HCT116 (cell line): ENCODE results near the gene RBM39. TPM values are rescaled to one million over a fixed set of nuclear protein-coding genes. Genes with fewer than 3 reads are reported as not detected.

Experiments
- ATAC-seq: fragments of 200-7000 bp; cut with Tn5 transposase; 2 replicates; pipeline ENCODE4 v1.9.1; 2020; ENCODE audit warnings: mild to moderate bottlenecking, moderate library complexity
- BruUV-seq: library from RNA; stranded (reverse); fragments of 400-500 nt; replicated peaks from 2 replicates; lab custom pipeline; 2021; lab: Mats Ljungman, UMichigan
- CTCF ChIA-PET: fragments of 300-600 bp; sonication (Branson Sonifier 250); formaldehyde crosslinking; loops from one replicate; lab custom pipeline; 2021; ENCODE audit warnings: antibody characterized with exemption; lab: Charles Lee
- POLR2A ChIA-PET: fragments of 300-600, 350-600 bp; sonication (Branson Sonifier 250); formaldehyde crosslinking; loops from one replicate; lab custom pipeline; 2021; ENCODE audit warnings: antibody characterized with exemption; lab: Charles Lee
- RAD21 ChIA-PET, 2 experiments: fragments of 300-600 bp; sonication (Branson Sonifier 250); formaldehyde crosslinking; loops; one replicate each; lab custom pipeline; 2023; ENCODE audit warnings: low total read pairs in 2 of 2; ENCODE audit not compliant: uncharacterized antibody in 2 of 2, unreplicated experiment in 2 of 2, low non-redundant PET in 1 of 2; lab: Charles Lee
- DNase-seq: peaks from one replicate; pipeline ENCODE4 v3.0.0-alpha.2; 2010; ENCODE audit warnings: low read depth, low spot score
- H2AFZ ChIP-seq: fragments of 200-600 bp; shearing (Covaris generic), sonication (generic); 2 replicates; pipeline ENCODE4 v1.6.1; 2017; ENCODE audit warnings: low read depth, mixed run types, mixed read lengths, antibody characterized with exemption, low read length; ENCODE audit not compliant: poor library complexity, severe bottlenecking
- H3K27ac ChIP-seq: 2 replicates; pipeline ENCODE4 v1.5.1; 2012; ENCODE audit warnings: low read depth, low read length
- H3K27me3 ChIP-seq: fragments of 200-600 bp; sonication (generic); 2 replicates; pipeline ENCODE4 v1.6.1; 2016; ENCODE audit warnings: mixed run types, low read length, mixed read lengths; ENCODE audit not compliant: insufficient read depth
- H3K36me3 ChIP-seq, 2 experiments: fragments of 200-500 bp in 1 of 2; fragments of 200-600 bp in 1 of 2; sonication (Bioruptor generic) in 1 of 2; sonication (generic) in 1 of 2; 2 replicates each; pipeline versions ENCODE4 v1.5.1 to v1.6.1; 2014 to 2016; ENCODE audit warnings: low read length in 2 of 2, inconsistent platforms in 1 of 2, mixed read lengths in 1 of 2, mixed run types in 1 of 2; ENCODE audit not compliant: insufficient read depth in 2 of 2, control insufficient read depth in 1 of 2
- H3K4me1 ChIP-seq, 2 experiments: fragments of 200-600 bp in 1 of 2; sonication (generic) in 1 of 2; 2 replicates each; pipeline versions ENCODE4 v1.5.1 to v1.6.1; 2012 to 2017; ENCODE audit warnings: low read length in 2 of 2, inconsistent platforms in 1 of 2, mild to moderate bottlenecking in 1 of 2, mixed read lengths in 1 of 2, mixed run types in 1 of 2, moderate library complexity in 1 of 2; ENCODE audit not compliant: insufficient read depth in 2 of 2, control insufficient read depth in 1 of 2
- H3K4me2 ChIP-seq: fragments of 200-600 bp; sonication (generic); 2 replicates; pipeline ENCODE4 v1.6.1; 2017; ENCODE audit warnings: mixed run types, low read length, mixed read lengths
- H3K4me3 ChIP-seq, 2 experiments: fragments of 200-600 bp in 1 of 2; sonication (generic) in 1 of 2; replicated peaks in 1 of 2; 2 replicates each; pipeline ENCODE4 v1.5.1; 2011 to 2016; ENCODE audit warnings: low read length in 2 of 2, control low read depth in 1 of 2, low read depth in 1 of 2, mild to moderate bottlenecking in 1 of 2, mixed read lengths in 1 of 2, mixed run types in 1 of 2
- H3K79me2 ChIP-seq: fragments of 200-600 bp; sonication (generic); 2 replicates; pipeline ENCODE4 v1.6.1; 2017; ENCODE audit warnings: mild to moderate bottlenecking, mixed run types, low read length, moderate library complexity, mixed read lengths; ENCODE audit not compliant: insufficient read depth
- H3K9ac ChIP-seq: fragments of 200-600 bp; sonication (generic); 2 replicates; pipeline ENCODE4 v1.6.1; 2016; ENCODE audit warnings: low read length, mixed read lengths
- H3K9me2 ChIP-seq: fragments of 200-600 bp; sonication (generic), shearing (Covaris generic); 2 replicates; pipeline ENCODE4 v1.6.1; 2017; ENCODE audit warnings: mixed run types, mild to moderate bottlenecking, moderate library complexity; ENCODE audit not compliant: insufficient read depth
- H3K9me3 ChIP-seq, 2 experiments: fragments of 200-500 bp in 1 of 2; fragments of 200-600 bp in 1 of 2; sonication (Bioruptor generic) in 1 of 2; sonication (generic) in 1 of 2; 2 replicates each; pipeline ENCODE4 v1.6.1; 2014 to 2017; ENCODE audit warnings: low read length in 2 of 2, mixed read lengths in 2 of 2, inconsistent platforms in 1 of 2, low read depth in 1 of 2, mild to moderate bottlenecking in 1 of 2, mixed run types in 1 of 2, moderate library complexity in 1 of 2; ENCODE audit not compliant: control insufficient read depth in 1 of 2, insufficient read depth in 1 of 2
- H4K20me1 ChIP-seq: fragments of 200-600 bp; sonication (generic), shearing (Covaris generic); 2 replicates; pipeline ENCODE4 v1.6.1; 2017; ENCODE audit warnings: mixed run types, mild to moderate bottlenecking, moderate library complexity; ENCODE audit not compliant: insufficient read depth
- ATF3 ChIP-seq: IDR thresholded peaks from 2 replicates; pipeline ENCODE4 v1.6.1; 2012
- CBX3 ChIP-seq: IDR thresholded peaks from 2 replicates; pipeline ENCODE4 v1.6.1; 2012; ENCODE audit warnings: low read depth
- CEBPB ChIP-seq: IDR thresholded peaks from 2 replicates; pipeline ENCODE4 v1.6.1; 2012; ENCODE audit warnings: low read depth
- CTCF ChIP-seq, 3 experiments: fragments of 200-600 bp in 1 of 3; sonication (generic) in 1 of 3; IDR thresholded peaks in 2 of 3; conservative IDR thresholded peaks in 1 of 3; 2 replicates each; pipeline ENCODE4 v1.5.1; 2012 to 2017; ENCODE audit warnings: low read depth in 2 of 3, low read length in 2 of 3, antibody characterized with exemption in 1 of 3, borderline replicate concordance in 1 of 3, control low read depth in 1 of 3, mild to moderate bottlenecking in 1 of 3, mixed read lengths in 1 of 3, mixed run types in 1 of 3, moderate library complexity in 1 of 3; ENCODE audit not compliant: insufficient read depth in 1 of 3
- EGR1 ChIP-seq: IDR thresholded peaks from 2 replicates; pipeline ENCODE4 v1.6.1; 2012; ENCODE audit warnings: low read depth
- ELF1 ChIP-seq: IDR thresholded peaks from 2 replicates; pipeline ENCODE4 v1.6.1; 2012; ENCODE audit warnings: low read depth, borderline replicate concordance
- EZH2phosphoT487 ChIP-seq: fragments of 200-600 bp; IDR thresholded peaks from 2 replicates; pipeline ENCODE4 v1.6.1; 2018; ENCODE audit warnings: antibody characterized with exemption, borderline replicate concordance
- FOSL1 ChIP-seq: IDR thresholded peaks from 2 replicates; pipeline ENCODE4 v1.6.1; 2012; ENCODE audit warnings: low read depth
- JUND ChIP-seq: IDR thresholded peaks from 2 replicates; pipeline ENCODE4 v1.6.1; 2012
- MAX ChIP-seq: IDR thresholded peaks from 2 replicates; pipeline ENCODE4 v1.6.1; 2012
- POLR2AphosphoS5 ChIP-seq: IDR thresholded peaks from 2 replicates; pipeline ENCODE4 v1.6.1; 2011; ENCODE audit warnings: mild to moderate bottlenecking, low read depth, low read length, moderate library complexity
- SIN3A ChIP-seq: IDR thresholded peaks from 2 replicates; pipeline ENCODE4 v1.6.1; 2012; ENCODE audit warnings: low read depth
- SP1 ChIP-seq: IDR thresholded peaks from 2 replicates; pipeline ENCODE4 v1.6.1; 2012; ENCODE audit warnings: low read depth
- SRF ChIP-seq: IDR thresholded peaks from 2 replicates; pipeline ENCODE4 v1.6.1; 2012; ENCODE audit warnings: low read depth
- YY1 ChIP-seq: IDR thresholded peaks from 2 replicates; pipeline ENCODE4 v1.6.1; 2011; ENCODE audit warnings: low read length, low read depth, moderate library complexity, mild to moderate bottlenecking; ENCODE audit not compliant: insufficient replicate concordance; ENCODE audit errors: extremely low read depth
- ZFX ChIP-seq: fragments of 450-650 bp; IDR thresholded peaks from 2 replicates; pipeline ENCODE4 v1.6.1; 2017
- ZNF274 ChIP-seq: fragments of 200-500 bp; sonication (Bioruptor generic); IDR thresholded peaks from 2 replicates; pipeline ENCODE4 v1.6.1; 2014; ENCODE audit warnings: mild to moderate bottlenecking, low read depth, low read length, inconsistent platforms
- intact Hi-C: fragments of 100-400 bp; cut with micrococcal nuclease; formaldehyde crosslinking; loops from 2 replicates; pipeline ENCODE4 v1.10.0; 2022
- total RNA-seq: library from RNA; stranded (reverse); gene quantifications from one replicate; pipeline ENCODE4 v1.2.1, GENCODE V29; 2021; ENCODE audit not compliant: unreplicated experiment

Gene RBM39
- total RNA-seq, 1 experiment from 2014 or later: 234 TPM

- intact Hi-C loops: no loop called here
- H3K9me3 ChIP-seq: no peaks in the 10 kb centered on the region
- no TSS peak for BruUV-seq
- H4K20me1 ChIP-seq: no peaks in the 10 kb centered on the region
- DNase-seq: no peak
- H3K4me1 ChIP-seq: no peaks in the 10 kb centered on the region
- H2AFZ ChIP-seq: no peak overlapping the region
- H3K4me3 ChIP-seq: no peak overlapping the region
- no peaks in the 10 kb centered on the region for H3K79me2 ChIP-seq
- H3K27ac ChIP-seq: no peak overlapping the region
- CTCF ChIA-PET: interaction anchor here (0.6 kb wide), 1 partner anchor 85 kb away, joined by 3 read pairs; no protein-coding TSS in a partner anchor
- RAD21 ChIA-PET: no interaction called here
- POLR2A ChIA-PET: interaction anchor here (0.7 kb wide), 1 partner anchor 52 kb away, joined by 3 read pairs; no protein-coding TSS in a partner anchor
- H3K9me2 ChIP-seq: no peaks in the 10 kb centered on the region
- H3K36me3 ChIP-seq: peaks cover 8 to 21% of the 10 kb centered on the region in 2 experiments; a peak in 3 of 4 replicates
- H3K4me2 ChIP-seq: no peak overlapping the region
- ATAC-seq: no peak
- TF ChIP-seq ZFX: no peak
- TF ChIP-seq CBX3: no peak
- TF ChIP-seq EZH2phosphoT487: no peak
- TF ChIP-seq SP1: no peak
- TF ChIP-seq ATF3: no peak
- no peak for TF ChIP-seq CTCF (IDR thresholded peaks at IDR 0.05 in 2 of 3, conservative IDR thresholded peaks at IDR 0.05 in 1 of 3; ENCODE audit: borderline replicate concordance in 1 of 3, insufficient read depth in 1 of 3, low read depth in 2 of 3, low read length in 2 of 3)
- TF ChIP-seq POLR2AphosphoS5: no peak
- TF ChIP-seq ZNF274: no peak
- no peak for TF ChIP-seq SIN3A
- no peak for TF ChIP-seq YY1
- no peak for TF ChIP-seq SRF
- no peak for TF ChIP-seq MAX
- no peak for TF ChIP-seq CEBPB
- no peak for TF ChIP-seq JUND
- no peak for TF ChIP-seq FOSL1
- TF ChIP-seq EGR1: no peak
- no peak for TF ChIP-seq ELF1
- H3K9ac ChIP-seq: no peak overlapping the region
- no peaks in the 10 kb centered on the region for H3K27me3 ChIP-seq
Measured at GRCh38 chr20:35690265-35690664, 51.8 kb downstream of the RBM39 start.
